Hepatocyte (in vitro differentiated cells): Measurements from ENCODE around the gene IGSF11. TPM values are rescaled to one million over a fixed set of nuclear protein-coding genes. Genes with fewer than 3 reads are reported as not detected.

Experiments used
- DNase-seq: peaks from one replicate; pipeline ENCODE4 v3.0.0-alpha.2; 2016; ENCODE audit warnings: low spot score
- H2AFZ ChIP-seq: fragments of 200-600 bp; sonication (generic); 2 replicates; pipeline ENCODE4 v1.6.0; 2016; ENCODE audit warnings: antibody characterized with exemption, mild to moderate bottlenecking
- H3K27ac ChIP-seq: fragments of 200-600 bp; sonication (generic); 2 replicates; pipeline ENCODE4 v1.5.1; 2016; ENCODE audit warnings: mild to moderate bottlenecking
- H3K27me3 ChIP-seq: fragments of 200-600 bp; sonication (generic); 2 replicates; pipeline ENCODE4 v1.6.1; 2016
- H3K36me3 ChIP-seq: fragments of 200-600 bp; sonication (generic); replicated peaks from 2 replicates; pipeline ENCODE4 v1.5.1; 2016; ENCODE audit warnings: low read depth; ENCODE audit not compliant: insufficient read depth
- H3K4me1 ChIP-seq: fragments of 200-600 bp; sonication (generic); 2 replicates; pipeline ENCODE4 v1.5.1; 2016; ENCODE audit warnings: mild to moderate bottlenecking, moderate library complexity; ENCODE audit not compliant: insufficient read depth
- H3K4me2 ChIP-seq: fragments of 200-600 bp; sonication (generic); 2 replicates; pipeline ENCODE4 v1.6.0; 2016
- H3K4me3 ChIP-seq: fragments of 200-600 bp; sonication (generic); 2 replicates; pipeline ENCODE4 v1.5.1; 2016; ENCODE audit warnings: mild to moderate bottlenecking
- H3K79me2 ChIP-seq: fragments of 200-600 bp; sonication (generic); 2 replicates; pipeline ENCODE4 v1.6.0; 2017; ENCODE audit warnings: mild to moderate bottlenecking
- H3K9me2 ChIP-seq: fragments of 200-600 bp; sonication (generic); replicated peaks from 2 replicates; pipeline ENCODE4 v1.6.0; 2017; ENCODE audit warnings: mild to moderate bottlenecking; ENCODE audit not compliant: insufficient read depth
- H3K9me3 ChIP-seq: fragments of 200-600 bp; sonication (generic); 2 replicates; pipeline ENCODE4 v1.5.1; 2016; ENCODE audit warnings: low read depth, mild to moderate bottlenecking
- H4K20me1 ChIP-seq: fragments of 200-600 bp; sonication (generic); 2 replicates; pipeline ENCODE4 v1.6.0; 2016; ENCODE audit warnings: mild to moderate bottlenecking; ENCODE audit not compliant: insufficient read depth, poor library complexity, severe bottlenecking
- CTCF ChIP-seq: fragments of 200-600 bp; sonication (generic); IDR thresholded peaks from 2 replicates; pipeline ENCODE4 v1.5.1; 2016; ENCODE audit warnings: antibody characterized with exemption, mild to moderate bottlenecking; ENCODE audit not compliant: poor library complexity
- EZH2 ChIP-seq: fragments of 200-600 bp; sonication (generic); IDR thresholded peaks from 2 replicates; pipeline ENCODE4 v1.6.1; 2016; ENCODE audit warnings: antibody characterized with exemption, mild to moderate bottlenecking, borderline replicate concordance
- EZH2phosphoT487 ChIP-seq: fragments of 200-600 bp; sonication (generic); IDR thresholded peaks from one replicate; pipeline ENCODE4 v1.6.1; 2018; ENCODE audit warnings: antibody characterized with exemption, mild to moderate bottlenecking, low read depth, moderate library complexity; ENCODE audit not compliant: unreplicated experiment, severe bottlenecking
- WGBS: methylation state at CpG from one replicate; pipeline ENCODE4 v1.1.6; 2016; ENCODE audit warnings: low lambda C conversion rate; ENCODE audit errors: missing lambda C conversion rate; 5-methylcytosine and 5-hydroxymethylcytosine counted together
- polyA plus RNA-seq: library from polyadenylated mRNA; unstranded; fragments of >200 nt; fragmentation: Nextera tagmentation; extraction: Ambion mirVana; gene quantifications from 2 replicates; pipeline ENCODE4 v1.2.1, GENCODE V29; 2016
- total RNA-seq: library from RNA; depleted of rRNA; stranded (reverse); fragments of >200 nt; gene quantifications from 2 replicates; pipeline ENCODE4 v1.2.3, GENCODE V29; 2014

Gene IGSF11
- total and polyA plus RNA-seq, 2 experiments from 2014 or later: 1.0 TPM; not detected in 1

- no peak for TF ChIP-seq EZH2phosphoT487
- TF ChIP-seq CTCF: no peak
- no peak for TF ChIP-seq EZH2
- Histone ChIP-seq H3K36me3 (no peaks in the 10 kb centered on the region), H3K9me2 (no peaks in the 10 kb centered on the region), H3K27ac (no peak overlapping the region), H4K20me1 (no peaks in the 10 kb centered on the region), H3K4me1 (no peaks in the 10 kb centered on the region), H3K79me2 (no peaks in the 10 kb centered on the region), H3K4me3 (no peak overlapping the region), H3K9me3 (no peaks in the 10 kb centered on the region), H3K27me3 (no peaks in the 10 kb centered on the region), H2AFZ (no peak overlapping the region), H3K4me2 (no peak overlapping the region)
- 73% methylated on average over 1 of the region's 1 CpG for WGBS
- no peak for DNase-seq
These were observed 78.6 kb downstream of the IGSF11 start for GRCh38 chr3:118955914-118956556.

- H3K27ac ChIP-seq: no peak overlapping the region
- no peaks in the 10 kb centered on the region for H3K4me1 ChIP-seq
- H3K9me3 ChIP-seq: no peaks in the 10 kb centered on the region
- no peak for DNase-seq
- H3K79me2 ChIP-seq: no peaks in the 10 kb centered on the region
- TF ChIP-seq CTCF: no peak
- no peak overlapping the region for H2AFZ ChIP-seq
- H3K9me2 ChIP-seq: no peaks in the 10 kb centered on the region
- H4K20me1 ChIP-seq: no peaks in the 10 kb centered on the region
- no peak overlapping the region for H3K4me2 ChIP-seq
- H3K4me3 ChIP-seq: no peak overlapping the region
- H3K36me3 ChIP-seq: no peaks in the 10 kb centered on the region
- no peaks in the 10 kb centered on the region for H3K27me3 ChIP-seq
These were observed 83.6 kb downstream of the IGSF11 start for GRCh38 chr3:118951089-118951488.

- H3K27ac ChIP-seq: no peak overlapping the region
- H4K20me1 ChIP-seq: no peaks in the 10 kb centered on the region
- TF ChIP-seq EZH2: no peak
- TF ChIP-seq CTCF: no peak
- no peak for TF ChIP-seq EZH2phosphoT487
- no peak overlapping the region for H2AFZ ChIP-seq
- H3K9me3 ChIP-seq: no peaks in the 10 kb centered on the region
- no peaks in the 10 kb centered on the region for H3K79me2 ChIP-seq
- H3K4me3 ChIP-seq: no peak overlapping the region
- no peaks in the 10 kb centered on the region for H3K9me2 ChIP-seq
- no peaks in the 10 kb centered on the region for H3K36me3 ChIP-seq
- no peak overlapping the region for H3K4me2 ChIP-seq
- no peak for DNase-seq
- H3K4me1 ChIP-seq: no peaks in the 10 kb centered on the region
- WGBS: 96% methylated on average over 1 of the region's 1 CpG
- no peaks in the 10 kb centered on the region for H3K27me3 ChIP-seq
These were observed 85.4 kb downstream of the IGSF11 start for GRCh38 chr3:118949113-118949760.
